GM12801 (cell line): ENCODE results near the gene CTIF.

Experiments
- TF ChIP-seq, protein P1 (sequence below): IDR thresholded peaks from one replicate; pipeline ENCODE4 v1.5.1; 2011; ENCODE audit warnings: control low read depth; ENCODE audit not compliant: insufficient read length; ENCODE audit errors: extremely low read depth

The CTIF gene

DNA sequence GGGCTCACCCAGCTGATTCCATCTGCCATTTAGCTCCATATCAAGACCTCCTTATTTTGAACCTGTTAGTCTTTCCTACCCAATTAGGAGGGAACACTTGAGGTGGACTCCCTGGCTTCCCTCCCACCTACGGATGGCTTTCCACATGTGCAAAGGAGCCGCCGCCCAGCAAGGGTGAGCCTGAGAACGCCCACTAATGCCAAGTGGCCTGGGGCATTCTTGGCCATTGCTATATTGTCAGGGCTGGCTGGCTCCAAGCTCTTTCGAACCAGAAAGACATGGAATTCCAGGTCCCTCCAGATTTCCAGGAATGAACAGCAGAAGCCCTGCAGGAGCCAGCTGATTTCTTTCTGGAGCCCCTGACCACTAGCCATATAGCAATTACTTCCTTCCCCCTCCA lies 215.7 kb downstream of the CTIF start:
- TF ChIP-seq, protein P1, sequence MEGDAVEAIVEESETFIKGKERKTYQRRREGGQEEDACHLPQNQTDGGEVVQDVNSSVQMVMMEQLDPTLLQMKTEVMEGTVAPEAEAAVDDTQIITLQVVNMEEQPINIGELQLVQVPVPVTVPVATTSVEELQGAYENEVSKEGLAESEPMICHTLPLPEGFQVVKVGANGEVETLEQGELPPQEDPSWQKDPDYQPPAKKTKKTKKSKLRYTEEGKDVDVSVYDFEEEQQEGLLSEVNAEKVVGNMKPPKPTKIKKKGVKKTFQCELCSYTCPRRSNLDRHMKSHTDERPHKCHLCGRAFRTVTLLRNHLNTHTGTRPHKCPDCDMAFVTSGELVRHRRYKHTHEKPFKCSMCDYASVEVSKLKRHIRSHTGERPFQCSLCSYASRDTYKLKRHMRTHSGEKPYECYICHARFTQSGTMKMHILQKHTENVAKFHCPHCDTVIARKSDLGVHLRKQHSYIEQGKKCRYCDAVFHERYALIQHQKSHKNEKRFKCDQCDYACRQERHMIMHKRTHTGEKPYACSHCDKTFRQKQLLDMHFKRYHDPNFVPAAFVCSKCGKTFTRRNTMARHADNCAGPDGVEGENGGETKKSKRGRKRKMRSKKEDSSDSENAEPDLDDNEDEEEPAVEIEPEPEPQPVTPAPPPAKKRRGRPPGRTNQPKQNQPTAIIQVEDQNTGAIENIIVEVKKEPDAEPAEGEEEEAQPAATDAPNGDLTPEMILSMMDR, result no peak

DNA sequence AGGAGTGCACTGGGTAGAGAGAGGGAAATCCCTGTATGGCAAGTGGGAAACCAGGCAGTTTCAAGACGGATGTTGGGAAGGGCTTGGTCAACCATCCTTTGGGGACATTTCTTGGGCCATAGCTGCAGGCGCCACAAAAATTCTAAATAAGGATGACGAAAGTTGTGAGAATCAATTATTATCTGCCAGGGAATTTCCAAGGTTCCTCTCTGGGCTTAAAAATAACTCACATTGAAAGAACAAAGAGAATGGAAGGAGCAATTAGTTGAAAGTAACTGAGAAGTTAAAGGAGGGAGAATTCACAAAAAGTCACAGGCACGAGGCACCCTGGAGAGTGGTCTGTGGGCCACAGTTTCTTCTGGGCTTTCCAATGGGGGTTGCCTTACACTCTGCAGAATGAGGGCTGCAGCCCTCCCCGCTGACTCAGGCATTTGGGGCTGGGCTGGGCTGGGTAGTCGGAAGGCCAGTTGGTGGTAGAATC lies 216.2 kb downstream of the CTIF start:
- TF ChIP-seq, protein P1, result no peak

DNA sequence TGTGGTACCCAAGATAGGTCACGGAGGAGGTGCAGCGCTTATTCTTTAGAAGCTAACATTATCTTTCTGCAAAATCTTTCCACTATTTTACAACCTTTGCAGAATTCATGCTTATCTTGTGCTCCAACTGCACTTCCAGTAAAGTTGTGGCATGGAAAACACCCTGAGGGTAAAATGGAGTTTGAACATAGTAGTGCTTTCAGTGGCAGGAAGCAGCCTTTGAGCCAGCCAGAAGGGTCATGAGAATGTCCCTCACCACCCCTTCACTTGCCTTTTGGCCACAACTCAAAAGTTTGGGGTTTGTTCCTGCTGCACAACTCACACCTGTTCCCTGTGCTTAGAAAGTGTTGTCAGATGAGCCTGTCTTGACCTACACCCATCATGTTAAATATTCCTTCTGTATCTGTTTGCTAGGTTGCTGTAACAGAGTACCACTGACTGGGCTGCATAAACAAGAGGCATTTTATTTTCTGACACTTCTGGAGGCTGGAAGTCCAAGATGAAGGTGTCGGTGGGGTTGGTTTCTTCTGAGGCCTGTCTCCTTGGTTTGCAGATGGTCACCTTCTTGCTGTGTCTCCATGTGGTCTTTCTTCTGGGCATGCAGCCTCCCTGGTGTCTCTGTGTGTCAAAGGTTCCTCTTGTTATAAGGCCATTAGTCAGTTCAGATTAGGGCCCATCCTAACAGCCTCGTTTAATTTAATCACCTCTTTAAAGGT lies 217.8 kb downstream of the CTIF start:
- TF ChIP-seq, protein P1, result no peak

DNA sequence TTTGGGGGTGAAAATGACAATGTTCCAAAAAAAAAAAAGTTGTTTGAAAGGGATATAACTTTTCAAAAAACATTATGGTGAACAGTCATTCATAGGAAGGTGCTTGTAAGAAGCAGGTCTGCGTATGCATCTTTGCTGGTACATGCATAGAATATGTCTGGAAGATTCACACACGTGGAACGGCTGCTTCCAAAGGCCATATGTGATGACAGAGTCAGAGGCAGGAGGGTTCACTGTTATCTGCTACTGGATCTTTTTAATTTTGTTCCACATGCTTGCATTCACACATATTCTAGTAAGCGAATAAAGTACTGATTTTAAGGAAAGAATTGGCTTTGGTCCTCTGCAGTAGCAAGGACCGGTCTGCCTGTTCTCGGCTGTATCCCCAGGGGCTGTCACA lies 218.5 kb downstream of the CTIF start:
- TF ChIP-seq, protein P1, result no peak

DNA sequence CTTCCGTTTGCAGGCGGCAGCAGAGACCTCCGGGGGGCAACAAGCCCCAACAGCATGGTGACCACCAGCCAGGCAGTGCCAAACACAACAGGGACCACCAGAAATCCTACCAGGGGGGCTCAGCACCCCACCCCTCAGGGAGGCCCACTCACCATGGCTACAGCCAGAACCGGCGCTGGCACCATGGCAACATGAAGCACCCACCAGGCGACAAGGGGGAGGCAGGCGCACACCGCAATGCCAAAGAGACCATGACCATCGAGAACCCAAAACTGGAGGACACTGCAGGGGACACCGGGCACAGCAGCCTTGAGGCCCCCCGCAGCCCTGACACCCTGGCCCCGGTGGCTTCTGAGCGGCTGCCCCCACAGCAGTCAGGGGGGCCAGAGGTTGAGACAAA lies 219.1 kb downstream of the CTIF start:
- TF ChIP-seq, protein P1, result no peak

DNA sequence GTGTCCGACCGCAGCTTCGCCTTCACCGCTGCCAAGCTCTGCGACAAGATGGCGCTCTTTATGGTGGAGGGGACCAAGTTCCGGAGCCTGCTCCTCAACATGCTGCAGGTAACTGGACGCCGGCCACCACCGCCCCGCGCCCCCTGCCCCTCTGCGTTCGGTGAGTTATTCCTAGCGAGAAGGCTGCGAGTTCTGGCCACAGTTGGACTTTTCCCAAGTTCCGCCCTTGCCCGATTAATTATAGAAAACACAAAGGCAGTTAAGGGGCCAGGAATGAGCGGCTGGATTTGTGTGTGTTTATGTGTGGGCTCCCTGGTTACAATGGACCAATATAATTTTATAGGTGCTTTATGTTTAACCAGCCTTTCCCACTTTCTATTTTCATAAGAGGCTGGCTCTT lies 222.8 kb downstream of the CTIF start:
- TF ChIP-seq, protein P1, result no peak

DNA sequence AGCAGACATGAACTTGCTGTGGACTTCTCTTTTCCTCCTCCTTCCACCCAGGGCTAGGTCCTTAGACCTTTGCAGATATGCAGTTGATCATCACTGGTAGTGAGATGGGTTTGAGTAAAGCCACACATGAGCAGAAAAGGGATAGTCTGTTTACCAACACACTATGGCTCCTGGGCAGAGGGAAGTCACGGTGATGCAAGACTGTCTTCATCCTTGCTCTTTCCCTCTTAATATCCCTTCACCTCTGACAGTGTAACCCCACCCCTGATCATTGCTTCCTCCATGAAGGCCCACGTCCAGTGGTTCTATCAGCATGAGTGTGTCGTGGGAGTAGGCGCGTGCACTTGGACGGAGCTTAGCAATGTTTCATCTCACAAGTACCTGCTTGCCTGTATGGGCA lies 223.2 kb downstream of the CTIF start:
- TF ChIP-seq, protein P1, result no peak
